ENCODE data around the gene PTPRH. TPM values are rescaled to one million over a fixed set of nuclear protein-coding genes. Genes with fewer than 3 reads are reported as not detected.
A peak's percentile ranks its signal among the peaks of the same experiment; 100 is the strongest.

Gene PTPRH
- total and polyA plus RNA-seq, 9 of the 15 experiments (the other 6 are each of a cell fraction or from before 2014, with no cell fraction given), result 0.87 to 34.3 (median 22.7) TPM

DNA sequence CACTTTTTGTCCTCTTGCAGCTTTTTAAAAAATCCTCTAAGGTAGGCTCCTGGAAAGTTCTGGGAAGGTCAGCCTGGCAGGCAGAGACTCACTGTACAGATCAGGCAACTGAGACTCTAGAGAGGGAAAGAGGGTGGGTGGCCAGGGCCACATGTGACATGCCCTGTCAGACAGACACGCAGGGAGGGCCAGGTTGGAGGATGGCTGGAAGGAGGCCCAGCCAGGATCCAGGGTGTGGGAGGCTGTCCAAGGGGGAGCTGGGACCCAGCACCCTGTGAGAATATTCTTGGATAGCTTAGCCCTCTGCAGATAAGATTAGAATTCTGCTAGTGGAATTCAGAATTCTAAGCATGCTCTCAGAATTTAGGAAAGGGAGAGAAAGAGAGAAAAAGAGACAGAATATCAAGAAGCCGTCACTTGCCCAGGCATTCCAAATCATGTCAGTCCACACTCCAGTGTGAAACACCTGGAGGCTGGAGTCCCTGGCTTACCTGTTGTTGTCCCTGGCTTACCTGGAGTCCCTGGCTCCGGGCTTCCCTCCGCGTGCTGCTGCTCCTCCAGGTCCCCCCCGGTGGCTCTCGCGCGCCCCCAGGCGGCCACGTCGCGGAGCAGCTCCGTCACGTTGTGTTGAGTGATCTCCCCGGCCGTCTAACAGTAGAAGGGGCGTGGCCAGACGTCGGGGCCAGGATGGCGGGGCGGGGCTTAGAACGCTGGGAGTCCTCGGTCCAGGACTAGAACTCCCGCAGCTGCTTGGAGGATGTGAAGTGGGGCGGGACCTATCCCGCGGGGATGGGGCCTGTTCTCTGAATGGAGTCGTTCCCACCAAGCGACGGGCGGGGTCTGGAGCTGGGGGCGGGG, 48.9 kb downstream of the PTPRH start (continued):
- TF ChIP-seq, protein P1, sequence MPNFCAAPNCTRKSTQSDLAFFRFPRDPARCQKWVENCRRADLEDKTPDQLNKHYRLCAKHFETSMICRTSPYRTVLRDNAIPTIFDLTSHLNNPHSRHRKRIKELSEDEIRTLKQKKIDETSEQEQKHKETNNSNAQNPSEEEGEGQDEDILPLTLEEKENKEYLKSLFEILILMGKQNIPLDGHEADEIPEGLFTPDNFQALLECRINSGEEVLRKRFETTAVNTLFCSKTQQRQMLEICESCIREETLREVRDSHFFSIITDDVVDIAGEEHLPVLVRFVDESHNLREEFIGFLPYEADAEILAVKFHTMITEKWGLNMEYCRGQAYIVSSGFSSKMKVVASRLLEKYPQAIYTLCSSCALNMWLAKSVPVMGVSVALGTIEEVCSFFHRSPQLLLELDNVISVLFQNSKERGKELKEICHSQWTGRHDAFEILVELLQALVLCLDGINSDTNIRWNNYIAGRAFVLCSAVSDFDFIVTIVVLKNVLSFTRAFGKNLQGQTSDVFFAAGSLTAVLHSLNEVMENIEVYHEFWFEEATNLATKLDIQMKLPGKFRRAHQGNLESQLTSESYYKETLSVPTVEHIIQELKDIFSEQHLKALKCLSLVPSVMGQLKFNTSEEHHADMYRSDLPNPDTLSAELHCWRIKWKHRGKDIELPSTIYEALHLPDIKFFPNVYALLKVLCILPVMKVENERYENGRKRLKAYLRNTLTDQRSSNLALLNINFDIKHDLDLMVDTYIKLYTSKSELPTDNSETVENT (CRISPR knock-in tag; IDR thresholded peaks at IDR 0.05), result peak; percentile 66; the same call in 1 of the 2 replicates
- no peak for TF ChIP-seq ZZZ3 (IDR thresholded peaks at IDR 0.05)
- TF ChIP-seq, protein P2, sequence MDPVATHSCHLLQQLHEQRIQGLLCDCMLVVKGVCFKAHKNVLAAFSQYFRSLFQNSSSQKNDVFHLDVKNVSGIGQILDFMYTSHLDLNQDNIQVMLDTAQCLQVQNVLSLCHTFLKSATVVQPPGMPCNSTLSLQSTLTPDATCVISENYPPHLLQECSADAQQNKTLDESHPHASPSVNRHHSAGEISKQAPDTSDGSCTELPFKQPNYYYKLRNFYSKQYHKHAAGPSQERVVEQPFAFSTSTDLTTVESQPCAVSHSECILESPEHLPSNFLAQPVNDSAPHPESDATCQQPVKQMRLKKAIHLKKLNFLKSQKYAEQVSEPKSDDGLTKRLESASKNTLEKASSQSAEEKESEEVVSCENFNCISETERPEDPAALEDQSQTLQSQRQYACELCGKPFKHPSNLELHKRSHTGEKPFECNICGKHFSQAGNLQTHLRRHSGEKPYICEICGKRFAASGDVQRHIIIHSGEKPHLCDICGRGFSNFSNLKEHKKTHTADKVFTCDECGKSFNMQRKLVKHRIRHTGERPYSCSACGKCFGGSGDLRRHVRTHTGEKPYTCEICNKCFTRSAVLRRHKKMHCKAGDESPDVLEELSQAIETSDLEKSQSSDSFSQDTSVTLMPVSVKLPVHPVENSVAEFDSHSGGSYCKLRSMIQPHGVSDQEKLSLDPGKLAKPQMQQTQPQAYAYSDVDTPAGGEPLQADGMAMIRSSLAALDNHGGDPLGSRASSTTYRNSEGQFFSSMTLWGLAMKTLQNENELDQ (CRISPR knock-in tag; IDR thresholded peaks at IDR 0.05; ENCODE audit: borderline replicate concordance), result no peak
- TF ChIP-seq HLTF (IDR thresholded peaks at IDR 0.05), result no peak
- peak; percentile 73; the same call in 1 of the 2 replicates for TF ChIP-seq JUND (IDR thresholded peaks at IDR 0.05; ENCODE audit: borderline replicate concordance, low read depth, low read length)
- peak; percentile 26; the same call in 1 of the 3 replicates for TF ChIP-seq JUND (tag; IDR thresholded peaks at IDR 0.05; ENCODE audit: borderline replicate concordance, low read depth, low read length)
- no peak for TF ChIP-seq BRD4 (IDR thresholded peaks at IDR 0.05)
- no peak for TF ChIP-seq ETS2 (tag; IDR thresholded peaks at IDR 0.05; ENCODE audit: borderline replicate concordance, poor library complexity, severe bottlenecking)
- no peak for TF ChIP-seq NFIX (CRISPR knock-in tag; IDR thresholded peaks at IDR 0.05; ENCODE audit: low read depth)
- 0 out of 2 replicates have a peak, but pooled peaks have one; percentile 34 for TF ChIP-seq FOXP1 (CRISPR knock-in tag; IDR thresholded peaks at IDR 0.05)
- TF ChIP-seq, protein P3, sequence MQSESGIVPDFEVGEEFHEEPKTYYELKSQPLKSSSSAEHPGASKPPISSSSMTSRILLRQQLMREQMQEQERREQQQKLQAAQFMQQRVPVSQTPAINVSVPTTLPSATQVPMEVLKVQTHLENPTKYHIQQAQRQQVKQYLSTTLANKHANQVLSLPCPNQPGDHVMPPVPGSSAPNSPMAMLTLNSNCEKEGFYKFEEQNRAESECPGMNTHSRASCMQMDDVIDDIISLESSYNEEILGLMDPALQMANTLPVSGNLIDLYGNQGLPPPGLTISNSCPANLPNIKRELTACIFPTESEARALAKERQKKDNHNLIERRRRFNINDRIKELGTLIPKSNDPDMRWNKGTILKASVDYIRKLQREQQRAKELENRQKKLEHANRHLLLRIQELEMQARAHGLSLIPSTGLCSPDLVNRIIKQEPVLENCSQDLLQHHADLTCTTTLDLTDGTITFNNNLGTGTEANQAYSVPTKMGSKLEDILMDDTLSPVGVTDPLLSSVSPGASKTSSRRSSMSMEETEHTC (IDR thresholded peaks at IDR 0.05), result peak; percentile 49; the same call in 1 of the 2 replicates
- no peak for TF ChIP-seq PHB2 (IDR thresholded peaks at IDR 0.05; ENCODE audit: low read depth)
- TF ChIP-seq HDAC2 (IDR thresholded peaks at IDR 0.05), result 0 out of 2 replicates have a peak, but pooled peaks have one; percentile 49
- TF ChIP-seq POLR3G (IDR thresholded peaks at IDR 0.05; ENCODE audit: extremely low read depth, insufficient read length, insufficient replicate concordance), result no peak
- no peak for TF ChIP-seq MAFK (IDR thresholded peaks at IDR 0.05; ENCODE audit: low read length)
- TF ChIP-seq MECOM (CRISPR knock-in tag; IDR thresholded peaks at IDR 0.05), result no peak
- TF ChIP-seq NRF1 (conservative IDR thresholded peaks at IDR 0.05 in 1 of 2, IDR thresholded peaks at IDR 0.05 in 1 of 2), result 0 out of 4 replicates have a peak, but pooled peaks of 1 of the 2 experiments have one; percentile 8
- TF ChIP-seq, protein P4, sequence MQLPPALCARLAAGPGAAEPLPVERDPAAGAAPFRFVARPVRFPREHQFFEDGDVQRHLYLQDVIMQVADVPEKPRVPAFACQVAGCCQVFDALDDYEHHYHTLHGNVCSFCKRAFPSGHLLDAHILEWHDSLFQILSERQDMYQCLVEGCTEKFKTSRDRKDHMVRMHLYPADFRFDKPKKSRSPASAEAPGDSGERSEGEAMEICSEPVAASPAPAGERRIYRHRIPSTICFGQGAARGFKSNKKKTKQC (CRISPR knock-in tag; IDR thresholded peaks at IDR 0.05), result no peak
- TF ChIP-seq MCM2 (IDR thresholded peaks at IDR 0.05; ENCODE audit: low read depth), result no peak
- TF ChIP-seq, protein P5, sequence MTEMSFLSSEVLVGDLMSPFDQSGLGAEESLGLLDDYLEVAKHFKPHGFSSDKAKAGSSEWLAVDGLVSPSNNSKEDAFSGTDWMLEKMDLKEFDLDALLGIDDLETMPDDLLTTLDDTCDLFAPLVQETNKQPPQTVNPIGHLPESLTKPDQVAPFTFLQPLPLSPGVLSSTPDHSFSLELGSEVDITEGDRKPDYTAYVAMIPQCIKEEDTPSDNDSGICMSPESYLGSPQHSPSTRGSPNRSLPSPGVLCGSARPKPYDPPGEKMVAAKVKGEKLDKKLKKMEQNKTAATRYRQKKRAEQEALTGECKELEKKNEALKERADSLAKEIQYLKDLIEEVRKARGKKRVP (CRISPR knock-in tag; IDR thresholded peaks at IDR 0.05), result no peak
- no peak for TF ChIP-seq SREBF1 (IDR thresholded peaks at IDR 0.05; ENCODE audit: borderline replicate concordance, low read depth, low read length)

All from K562 (cell line).